GM12878 (cell line): ENCODE measurements around the gene USP11. TPM values are rescaled to one million over a fixed set of nuclear protein-coding genes. Genes with fewer than 3 reads are reported as not detected.

Experiments used
- ATAC-seq: fragments of 200-7000 bp; cut with Tn5 transposase; 3 replicates; pipeline ENCODE4 v1.9.1; 2020; ENCODE audit warnings: mild to moderate bottlenecking, moderate library complexity
- BruUV-seq: library from RNA; stranded (reverse); fragments of 400-500 nt; replicated peaks from 2 replicates; lab custom pipeline; 2021; lab: Mats Ljungman, UMichigan
- CTCF ChIA-PET: fragments of 300-600 bp; sonication (Branson Sonifier 250); formaldehyde crosslinking; extraction: SDS; loops from one replicate; lab custom pipeline; 2021; ENCODE audit warnings: inconsistent platforms; lab: Yijun Ruan, JAX
- POLR2A ChIA-PET: fragments of 350-600 bp; formaldehyde crosslinking; extraction: SDS; loops from one replicate; lab custom pipeline; 2021; ENCODE audit warnings: inconsistent platforms; lab: Charles Lee
- RAD21 ChIA-PET: fragments of 300-600 bp; sonication (Branson Sonifier 250); formaldehyde crosslinking; loops from one replicate; lab custom pipeline; 2023; ENCODE audit warnings: antibody characterized with exemption; ENCODE audit not compliant: unreplicated experiment; lab: Charles Lee
- SMC1A ChIA-PET: fragments of 300-600 bp; sonication (Branson Sonifier 250); formaldehyde crosslinking; loops from one replicate; lab custom pipeline; 2023; ENCODE audit not compliant: unreplicated experiment, uncharacterized antibody; lab: Charles Lee
- DNase-seq: peaks from one replicate; pipeline ENCODE4 v3.0.0-alpha.2; 2011; ENCODE audit warnings: low read depth, low spot score
- FAIRE-seq: peaks from 3 replicates; lab custom pipeline; 2011; peaks lifted over from hg19 to GRCh38; lab: Jason Lieb, UNC
- H2AFZ ChIP-seq: 2 replicates; pipeline ENCODE4 v1.6.0; 2011; ENCODE audit warnings: low read depth, low read length, control low read depth; ENCODE audit not compliant: control insufficient read depth
- H3K27ac ChIP-seq: 2 replicates; pipeline ENCODE4 v1.5.1; 2011; ENCODE audit warnings: control low read depth; ENCODE audit not compliant: control insufficient read depth, insufficient read depth
- H3K27me3 ChIP-seq, 2 experiments: replicated peaks in 1 of 2; 2 replicates each; pipeline versions ENCODE4 v1.6.0 to v1.6.1; 2011; ENCODE audit warnings: low read length in 1 of 2; ENCODE audit not compliant: control insufficient read depth in 2 of 2, insufficient read depth in 2 of 2
- H3K36me3 ChIP-seq, 2 experiments: 2 replicates each; pipeline ENCODE4 v1.5.1; 2011; ENCODE audit warnings: low read length in 1 of 2; ENCODE audit not compliant: control insufficient read depth in 2 of 2, insufficient read depth in 2 of 2
- H3K4me1 ChIP-seq: 2 replicates; pipeline ENCODE4 v1.6.1; 2011; ENCODE audit warnings: mild to moderate bottlenecking, low read length, moderate library complexity, mixed read lengths; ENCODE audit not compliant: control insufficient read depth, insufficient read depth
- H3K4me2 ChIP-seq: 2 replicates; pipeline ENCODE4 v1.6.0; 2011; ENCODE audit warnings: control low read depth; ENCODE audit not compliant: control insufficient read depth, insufficient read depth
- H3K4me3 ChIP-seq: fragments of 200-600 bp; sonication (generic); 2 replicates; pipeline ENCODE4 v1.5.1; 2016
- H3K79me2 ChIP-seq: 2 replicates; pipeline ENCODE4 v1.6.0; 2011; ENCODE audit warnings: low read length; ENCODE audit not compliant: control insufficient read depth, insufficient read depth
- H3K9ac ChIP-seq: 2 replicates; pipeline ENCODE4 v1.8.0; 2011; ENCODE audit warnings: low read length, control low read depth, mixed read lengths; ENCODE audit not compliant: control insufficient read depth, insufficient read depth
- H3K9me3 ChIP-seq: replicated peaks from 3 replicates; pipeline ENCODE4 v1.5.1; 2011; ENCODE audit warnings: mild to moderate bottlenecking, low read length; ENCODE audit not compliant: control insufficient read depth, insufficient read depth
- H4K20me1 ChIP-seq: 2 replicates; pipeline ENCODE4 v1.6.0; 2011; ENCODE audit not compliant: control insufficient read depth, insufficient read depth
- E4F1 ChIP-seq: fragments of 450-650 bp; IDR thresholded peaks from 2 replicates; pipeline ENCODE4 v1.6.1; 2018; ENCODE audit warnings: borderline replicate concordance, mild to moderate bottlenecking; ENCODE audit not compliant: partially characterized antibody
- EGR1 ChIP-seq, 2 experiments: IDR thresholded peaks; 1 replicate in 1 of 2; 2 replicates in 1 of 2; pipeline ENCODE4 v1.6.1; 2011 to 2012; ENCODE audit warnings: low read depth in 2 of 2, low read length in 2 of 2, borderline replicate concordance in 1 of 2, mild to moderate bottlenecking in 1 of 2, moderate library complexity in 1 of 2
- MTA2 ChIP-seq: fragments of 450-650 bp; IDR thresholded peaks from 2 replicates; pipeline ENCODE4 v1.6.1; 2016; ENCODE audit warnings: low read depth, mild to moderate bottlenecking, moderate library complexity
- MXI1 ChIP-seq: fragments of 150-350 bp; IDR thresholded peaks from 2 replicates; pipeline ENCODE4 v1.6.1; 2011; ENCODE audit warnings: low read depth, mild to moderate bottlenecking, inconsistent platforms, low read length, improper control_type of control experiment
- NKRF ChIP-seq: fragments of 450-650 bp; conservative IDR thresholded peaks from 2 replicates; pipeline ENCODE4 v1.6.1; 2017; ENCODE audit warnings: mild to moderate bottlenecking, moderate library complexity
- RELA ChIP-seq: fragments of 450-650 bp; IDR thresholded peaks from 2 replicates; pipeline ENCODE4 v1.8.0; 2014; ENCODE audit warnings: borderline replicate concordance; ENCODE audit not compliant: partially characterized antibody
- ZNF622 ChIP-seq: fragments of 450-650 bp; IDR thresholded peaks from 2 replicates; pipeline ENCODE4 v1.6.1; 2017; ENCODE audit warnings: mild to moderate bottlenecking, inconsistent platforms
- WGBS: methylation state at CpG from one replicate; pipeline ENCODE4 v1.1.6; 2016; ENCODE audit warnings: low lambda C conversion rate; ENCODE audit not compliant: insufficient replicate concordance, insufficient coverage; ENCODE audit errors: missing lambda C conversion rate; 5-methylcytosine and 5-hydroxymethylcytosine counted together
- in situ Hi-C: fragments of 300-500 bp; cut with MboI; formaldehyde crosslinking; loops from 9 replicates; pipeline ENCODE4 v1.14.3; 2018; ENCODE audit warnings: mixed read lengths
- intact Hi-C: fragments of 100-400 bp; cut with micrococcal nuclease; formaldehyde crosslinking; loops from one replicate; pipeline ENCODE4 v1.14.2; 2022; ENCODE audit not compliant: unreplicated experiment
- polyA plus RNA-seq, 11 experiments: library from polyadenylated mRNA; depleted of rRNA in 4 of 11; unstranded in 6 of 11; stranded (reverse) in 5 of 11; fragments of >200 nt; fragmentation: Nextera tagmentation in 4 of 11; fragmentation: Illumina TruSeq in 1 of 11; extraction: Ambion mirVana in 4 of 11; extraction: Trizol in 1 of 11; gene quantifications; 1 replicate in 1 of 11; 2 replicates in 10 of 11; pipeline versions ENCODE4 v1.2.1 to v1.2.3, GENCODE V29; 2011 to 2016; ENCODE audit warnings: inconsistent platforms in 2 of 11, missing spikeins in 2 of 11, low read depth in 1 of 11
- total RNA-seq, 4 experiments: library from RNA; depleted of rRNA in 3 of 4; stranded (reverse); fragments of >200 nt in 3 of 4; fragmentation: Illumina TruSeq in 1 of 4; extraction: Trizol in 1 of 4; gene quantifications; 2 replicates each; pipeline versions ENCODE4 v1.2.1 to v1.2.3, GENCODE V29; 2013 to 2021
- TF ChIP-seq, protein P1 (sequence below): fragments of 450-650 bp; IDR thresholded peaks from 2 replicates; pipeline ENCODE4 v1.6.1; 2016; ENCODE audit warnings: mild to moderate bottlenecking

The USP11 gene
- total and polyA plus RNA-seq, 10 of the 15 experiments (the other 5 are each of a cell fraction or from before 2014, with no cell fraction given) = 3.3 to 44.0 (median 20.9) TPM

GRCh38 chrX:47226071-47226470, 6.7 kb upstream of the USP11 start:
- TF ChIP-seq MTA2 (no peak), E4F1 (no peak), RELA (no peak), MXI1 (no peak), NKRF (no peak), EGR1 (IDR thresholded peaks at IDR 0.05; ENCODE audit: borderline replicate concordance in 1 of 2, low read depth in 2 of 2, low read length in 2 of 2) (no peak), ZNF622 (no peak)
- TF ChIP-seq, protein P1, sequence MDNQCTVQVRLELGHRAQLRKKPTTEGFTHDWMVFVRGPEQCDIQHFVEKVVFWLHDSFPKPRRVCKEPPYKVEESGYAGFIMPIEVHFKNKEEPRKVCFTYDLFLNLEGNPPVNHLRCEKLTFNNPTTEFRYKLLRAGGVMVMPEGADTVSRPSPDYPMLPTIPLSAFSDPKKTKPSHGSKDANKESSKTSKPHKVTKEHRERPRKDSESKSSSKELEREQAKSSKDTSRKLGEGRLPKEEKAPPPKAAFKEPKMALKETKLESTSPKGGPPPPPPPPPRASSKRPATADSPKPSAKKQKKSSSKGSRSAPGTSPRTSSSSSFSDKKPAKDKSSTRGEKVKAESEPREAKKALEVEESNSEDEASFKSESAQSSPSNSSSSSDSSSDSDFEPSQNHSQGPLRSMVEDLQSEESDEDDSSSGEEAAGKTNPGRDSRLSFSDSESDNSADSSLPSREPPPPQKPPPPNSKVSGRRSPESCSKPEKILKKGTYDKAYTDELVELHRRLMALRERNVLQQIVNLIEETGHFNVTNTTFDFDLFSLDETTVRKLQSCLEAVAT = no peak
- H3K36me3 ChIP-seq = peaks cover 29 to 30% of the 10 kb centered on the region in 2 experiments; a peak in 3 of 4 replicates

More at GRCh38 chrX:47226071-47226470, 6.7 kb upstream of the USP11 start:
- Histone ChIP-seq H3K4me1 (no peaks in the 10 kb centered on the region), H3K4me2 (no peak overlapping the region), H3K79me2 (peaks cover 13% of the 10 kb centered on the region), H3K27ac (no peak overlapping the region), H4K20me1 (peaks cover 11% of the 10 kb centered on the region), H3K4me3 (no peak overlapping the region), H3K27me3 (no peaks in the 10 kb centered on the region), H2AFZ (no peak overlapping the region), H3K9ac (no peak overlapping the region), H3K9me3 (no peaks in the 10 kb centered on the region)
- SMC1A ChIA-PET = no interaction called here
- CTCF ChIA-PET = no interaction called here
- no peak for ATAC-seq
- DNase-seq = no peak
- no peak for FAIRE-seq
- no TSS peak for BruUV-seq
- in situ Hi-C loops (no loop called here), intact Hi-C loops (no loop called here)
- WGBS = 94% methylated on average over 6 of the region's 6 CpGs
- POLR2A ChIA-PET = no interaction called here
- RAD21 ChIA-PET = no interaction called here
